ENCODE results near the gene PPT1. TPM values are rescaled to one million over a fixed set of nuclear protein-coding genes. Genes with fewer than 3 reads are reported as not detected.
A peak's percentile ranks its signal among the peaks of the same experiment; 100 is the strongest.

The PPT1 gene
- total RNA-seq, 1 experiment from 2014 or later = 107 TPM

GRCh38 chr1:40039757-40040510 lies 57.1 kb downstream of the PPT1 start:
- DNase-seq (ENCODE audit: low spot score) (peak; percentile 73), ATAC-seq (peak; percentile 73)
- Mint-ChIP-seq H3K27ac (peak overlapping the region; percentile 97), H3K27me3 (ENCODE audit: low read depth) (no peaks in the 10 kb centered on the region), H3K4me1 (peaks cover 32% of the 10 kb centered on the region), H3K36me3 (peaks cover 18% of the 10 kb centered on the region), H3K4me3 (peak overlapping the region; percentile 95), H3K9me3 (no peaks in the 10 kb centered on the region)
- POLR2A ChIA-PET = interaction anchor here (0.6 to 1.4 kb wide), 6 partner anchors 58 to 983 kb away, joined by 3 to 8 read pairs (median 6); partner anchors contain the start of gene MFSD2A
- CTCF ChIA-PET = interaction anchor here (0.5 to 3.9 kb wide), 13 partner anchors 8 to 299 kb away, joined by 3 to 15 read pairs (median 3); no protein-coding TSS in a partner anchor
- TF ChIP-seq KAT7 (CRISPR knock-in tag; IDR thresholded peaks at IDR 0.05; ENCODE audit: borderline replicate concordance) = no peak; the same call in 1 of the 2 replicates
- TF ChIP-seq EMX1 (CRISPR knock-in tag; IDR thresholded peaks at IDR 0.05) = peak; percentile 87; the same call in 1 of the 2 replicates
- TF ChIP-seq ZNF232 (CRISPR knock-in tag; IDR thresholded peaks at IDR 0.05) = no peak
- no peak for TF ChIP-seq ZBTB21 (CRISPR knock-in tag; IDR thresholded peaks at IDR 0.05; ENCODE audit: borderline replicate concordance)
- peak; percentile 34; the same call in 1 of the 2 replicates for TF ChIP-seq SMAD4 (CRISPR knock-in tag; IDR thresholded peaks at IDR 0.05)
- no peak for TF ChIP-seq CBFB (CRISPR knock-in tag; IDR thresholded peaks at IDR 0.05; ENCODE audit: low read depth)
- 0 out of 2 replicates have a peak, but pooled peaks have one; percentile 17 for TF ChIP-seq TEAD1 (CRISPR knock-in tag; IDR thresholded peaks at IDR 0.05)
- no peak for TF ChIP-seq ZNF671 (CRISPR knock-in tag; IDR thresholded peaks at IDR 0.05)
- peak; percentile 83; the same call in 1 of the 2 replicates for TF ChIP-seq ZNF532 (CRISPR knock-in tag; IDR thresholded peaks at IDR 0.05; ENCODE audit: borderline replicate concordance)
- TF ChIP-seq PRRX2 (CRISPR knock-in tag; IDR thresholded peaks at IDR 0.05) = peak; percentile 90
- TF ChIP-seq CREM (CRISPR knock-in tag; IDR thresholded peaks at IDR 0.05) = no peak
- no peak for TF ChIP-seq FOXJ3 (CRISPR knock-in tag; IDR thresholded peaks at IDR 0.05; ENCODE audit: borderline replicate concordance)
- no peak for TF ChIP-seq OVOL2 (CRISPR knock-in tag; IDR thresholded peaks at IDR 0.05; ENCODE audit: borderline replicate concordance)
- TF ChIP-seq IRF2 (CRISPR knock-in tag; IDR thresholded peaks at IDR 0.05; ENCODE audit: borderline replicate concordance, low read depth) = no peak
- no peak for TF ChIP-seq TP53 (CRISPR knock-in tag; IDR thresholded peaks at IDR 0.05)
- TF ChIP-seq ARID4B (CRISPR knock-in tag; IDR thresholded peaks at IDR 0.05; ENCODE audit: borderline replicate concordance) = peak; percentile 20; the same call in 1 of the 2 replicates
- no peak for TF ChIP-seq ZNF281 (CRISPR knock-in tag; IDR thresholded peaks at IDR 0.05)
- TF ChIP-seq ZBTB43 (CRISPR knock-in tag; IDR thresholded peaks at IDR 0.05) = 0 out of 2 replicates have a peak, but pooled peaks have one; percentile 25
- TF ChIP-seq CREB1 (CRISPR knock-in tag; IDR thresholded peaks at IDR 0.05) = peak; percentile 7; the same call in 1 of the 2 replicates
- TF ChIP-seq RORB (CRISPR knock-in tag; IDR thresholded peaks at IDR 0.05) = no peak
- peak; percentile 43 for TF ChIP-seq MYBL2 (CRISPR knock-in tag; IDR thresholded peaks at IDR 0.05)
- TF ChIP-seq MAX (CRISPR knock-in tag; IDR thresholded peaks at IDR 0.05) = peak; percentile 38; the same call in 1 of the 2 replicates
- peak; percentile 27; the same call in 1 of the 2 replicates for TF ChIP-seq NFATC4 (CRISPR knock-in tag; IDR thresholded peaks at IDR 0.05)
